ENCODE measurements around the gene A2M.

The A2M gene

DNA sequence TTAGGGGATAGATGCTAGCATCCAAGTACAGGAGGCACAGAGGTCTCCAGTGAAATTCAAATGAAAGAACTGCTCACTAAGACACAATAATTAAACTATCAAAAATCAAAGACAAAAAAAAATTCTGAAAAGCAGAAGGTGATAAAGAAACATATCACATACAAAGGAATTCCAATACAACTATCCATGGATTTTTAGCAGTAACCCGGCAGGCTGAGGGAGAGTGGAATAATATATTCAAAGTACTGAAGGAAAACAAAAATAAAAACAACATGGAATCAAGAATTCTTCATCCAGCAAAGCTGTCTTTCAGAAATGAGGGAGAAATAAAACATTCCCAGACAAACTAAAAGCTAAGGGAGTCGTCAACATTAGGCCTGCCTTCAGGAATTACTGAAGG, 31.9 kb downstream of the A2M start:
- H2BK12ac ChIP-seq (ENCODE audit: low read length), result no peak overlapping the region
- H3K23ac ChIP-seq (ENCODE audit: low read length), result no peak overlapping the region
- no peak overlapping the region for H3K4me2 ChIP-seq (ENCODE audit: low read length)
- H2BK120ac ChIP-seq (ENCODE audit: insufficient read depth, low read length, poor library complexity), result no peak overlapping the region
- no peak overlapping the region for H2AK5ac ChIP-seq (ENCODE audit: low read length)
- H3K9me3 ChIP-seq (ENCODE audit: insufficient read depth, low read depth, low read length), result no peaks in the 10 kb centered on the region
- H3K36me3 ChIP-seq (ENCODE audit: control insufficient read depth in 1 of 2, insufficient read depth in 2 of 2, low read length in 2 of 2), result no peaks in the 10 kb centered on the region
- no peak overlapping the region for H3K27ac ChIP-seq (ENCODE audit: low read depth, low read length)
- WGBS (ENCODE audit: extremely low coverage, insufficient coverage, insufficient read length), result no CpG with 5 or more reads among the region's 2 CpGs
- no peak overlapping the region for H3K18ac ChIP-seq (ENCODE audit: low read length)
- no peaks in the 10 kb centered on the region for H3K79me2 ChIP-seq (ENCODE audit: control insufficient read depth, insufficient read depth, low read length, poor library complexity)
- H3K79me1 ChIP-seq (ENCODE audit: low read length), result no peaks in the 10 kb centered on the region
- H2BK5ac ChIP-seq (ENCODE audit: low read depth, low read length, poor library complexity), result no peak overlapping the region
- no peaks in the 10 kb centered on the region for H3K4me1 ChIP-seq (ENCODE audit: control insufficient read depth in 1 of 2, insufficient read depth in 2 of 2, low read length in 2 of 2)
- no peak overlapping the region for H3K9ac ChIP-seq (ENCODE audit: low read length)
- no peak overlapping the region for H3K4me3 ChIP-seq (ENCODE audit: low read depth, low read length)
- no peak overlapping the region for H4K12ac ChIP-seq (ENCODE audit: low read depth, low read length)
- no peak overlapping the region for H4K91ac ChIP-seq (ENCODE audit: low read depth, low read length)
- no peaks in the 10 kb centered on the region for H3K27me3 ChIP-seq (ENCODE audit: insufficient read depth, low read length)
- no peak overlapping the region for H3K4ac ChIP-seq (ENCODE audit: low read depth, low read length)
- H4K8ac ChIP-seq (ENCODE audit: low read depth, low read length), result no peak overlapping the region
- no peak for DNase-seq
- no peak overlapping the region for H2AFZ ChIP-seq (ENCODE audit: insufficient read depth, low read length, poor library complexity)
- H3K14ac ChIP-seq (ENCODE audit: low read length), result no peak overlapping the region

DNA sequence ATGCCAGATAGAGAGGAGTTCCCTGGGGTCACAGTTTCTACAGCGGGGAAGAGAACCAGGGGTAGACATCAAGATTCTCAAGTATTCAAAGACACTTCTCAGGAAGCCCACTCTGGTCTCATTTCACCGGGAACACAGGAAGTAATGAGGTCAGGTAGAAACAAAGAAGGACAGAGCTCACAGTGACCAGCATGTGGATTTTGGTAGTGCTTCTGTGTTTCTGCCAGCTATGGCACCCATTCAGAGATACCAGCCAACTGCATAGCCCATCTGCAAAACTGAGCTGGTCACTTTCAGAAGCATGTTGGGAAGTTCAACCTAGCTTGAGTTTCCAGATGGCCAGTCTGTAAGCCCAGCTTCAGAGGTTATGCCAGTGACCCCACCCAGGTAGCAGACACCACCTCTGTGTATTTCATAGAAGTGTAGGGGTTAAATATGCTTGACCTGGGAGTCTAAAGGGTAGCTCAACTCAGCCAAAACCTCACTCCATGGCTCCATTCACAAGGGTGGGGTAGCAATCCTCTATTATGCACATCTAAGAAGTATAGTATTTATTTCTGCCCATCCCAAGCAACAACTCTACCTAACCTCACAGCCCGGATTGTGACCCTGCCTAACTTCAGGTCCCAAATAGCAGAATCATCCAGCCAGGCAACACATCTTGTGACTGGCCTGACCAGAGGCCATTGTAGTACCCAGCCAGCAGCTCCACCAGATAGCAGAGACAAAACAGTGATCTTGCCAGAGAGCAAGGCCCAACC, 33.9 kb downstream of the A2M start:
- H3K4ac ChIP-seq (ENCODE audit: low read depth, low read length), result no peak overlapping the region
- no peak overlapping the region for H2BK12ac ChIP-seq (ENCODE audit: low read length)
- H3K23ac ChIP-seq (ENCODE audit: low read length), result no peak overlapping the region
- no peak overlapping the region for H2BK5ac ChIP-seq (ENCODE audit: low read depth, low read length, poor library complexity)
- WGBS (ENCODE audit: extremely low coverage, insufficient coverage, insufficient read length), result no CpG with 5 or more reads among the region's 3 CpGs
- H4K8ac ChIP-seq (ENCODE audit: low read depth, low read length), result no peak overlapping the region
- H2AK5ac ChIP-seq (ENCODE audit: low read length), result no peak overlapping the region
- H3K18ac ChIP-seq (ENCODE audit: low read length), result no peak overlapping the region
- H4K91ac ChIP-seq (ENCODE audit: low read depth, low read length), result no peak overlapping the region
- H2BK120ac ChIP-seq (ENCODE audit: insufficient read depth, low read length, poor library complexity), result no peak overlapping the region
- no peaks in the 10 kb centered on the region for H3K9me3 ChIP-seq (ENCODE audit: insufficient read depth, low read depth, low read length)
- H3K14ac ChIP-seq (ENCODE audit: low read length), result no peak overlapping the region
- DNase-seq, result no peak
- H3K36me3 ChIP-seq (ENCODE audit: control insufficient read depth in 1 of 2, insufficient read depth in 2 of 2, low read length in 2 of 2), result no peaks in the 10 kb centered on the region
- H3K4me2 ChIP-seq (ENCODE audit: low read length), result no peak overlapping the region
- H3K9ac ChIP-seq (ENCODE audit: low read length), result no peak overlapping the region
- no peak overlapping the region for H3K4me3 ChIP-seq (ENCODE audit: low read depth, low read length)
- H4K12ac ChIP-seq (ENCODE audit: low read depth, low read length), result no peak overlapping the region
- H3K79me2 ChIP-seq (ENCODE audit: control insufficient read depth, insufficient read depth, low read length, poor library complexity), result no peaks in the 10 kb centered on the region
- no peak overlapping the region for H3K27ac ChIP-seq (ENCODE audit: low read depth, low read length)
- H3K4me1 ChIP-seq (ENCODE audit: control insufficient read depth in 1 of 2, insufficient read depth in 2 of 2, low read length in 2 of 2), result no peaks in the 10 kb centered on the region
- H3K79me1 ChIP-seq (ENCODE audit: low read length), result no peaks in the 10 kb centered on the region
- H2AFZ ChIP-seq (ENCODE audit: insufficient read depth, low read length, poor library complexity), result no peak overlapping the region
- no peaks in the 10 kb centered on the region for H3K27me3 ChIP-seq (ENCODE audit: insufficient read depth, low read length)

DNA sequence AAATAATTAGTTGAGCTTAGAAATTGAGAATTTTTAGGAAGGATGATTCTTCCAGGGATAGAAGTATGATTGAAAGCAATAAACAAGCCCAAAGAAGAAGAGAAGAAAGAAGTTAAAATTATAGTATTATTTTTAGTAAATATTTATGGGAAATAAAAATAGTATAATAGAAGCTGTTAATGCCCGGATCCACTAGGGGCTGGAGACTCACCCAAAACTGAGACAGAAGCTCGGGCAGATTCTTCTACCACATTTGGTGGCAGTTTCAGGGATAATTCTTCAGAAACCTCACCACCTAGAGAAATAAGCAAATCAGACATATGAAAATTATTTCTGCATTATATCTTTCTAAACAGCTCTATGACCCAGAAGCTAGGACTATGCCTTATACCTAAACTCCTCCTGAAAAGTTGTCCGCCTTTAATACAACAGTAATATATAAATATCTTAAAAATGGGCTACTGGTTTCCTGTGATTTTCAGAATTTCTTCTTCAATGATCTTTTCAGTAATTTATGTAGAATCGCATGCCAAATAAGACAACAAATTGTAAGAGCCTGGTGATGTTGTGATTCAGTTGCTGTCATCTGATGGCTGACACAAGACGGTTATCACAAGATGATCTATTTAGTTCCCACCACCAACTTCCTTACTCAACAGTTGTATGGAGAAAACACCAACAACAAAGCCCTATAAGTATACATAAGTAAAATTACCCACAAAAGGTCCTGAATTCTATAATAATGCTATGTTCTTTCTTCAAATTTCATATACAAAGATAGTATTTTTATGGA, 35.6 kb downstream of the A2M start:
- Histone ChIP-seq H3K36me3 (ENCODE audit: control insufficient read depth in 1 of 2, insufficient read depth in 2 of 2, low read length in 2 of 2) (no peaks in the 10 kb centered on the region), H3K79me2 (ENCODE audit: control insufficient read depth, insufficient read depth, low read length, poor library complexity) (no peaks in the 10 kb centered on the region), H3K4me2 (ENCODE audit: low read length) (no peak overlapping the region), H3K14ac (ENCODE audit: low read length) (no peak overlapping the region), H2AFZ (ENCODE audit: insufficient read depth, low read length, poor library complexity) (no peak overlapping the region), H3K18ac (ENCODE audit: low read length) (no peak overlapping the region), H3K23ac (ENCODE audit: low read length) (no peak overlapping the region), H3K4me3 (ENCODE audit: low read depth, low read length) (no peak overlapping the region), H2BK12ac (ENCODE audit: low read length) (no peak overlapping the region), H2AK5ac (ENCODE audit: low read length) (no peak overlapping the region), H2BK5ac (ENCODE audit: low read depth, low read length, poor library complexity) (no peak overlapping the region), H2BK120ac (ENCODE audit: insufficient read depth, low read length, poor library complexity) (no peak overlapping the region), H4K12ac (ENCODE audit: low read depth, low read length) (no peak overlapping the region), H3K9ac (ENCODE audit: low read length) (no peak overlapping the region), H4K8ac (ENCODE audit: low read depth, low read length) (no peak overlapping the region), H3K4ac (ENCODE audit: low read depth, low read length) (no peak overlapping the region), H3K4me1 (ENCODE audit: control insufficient read depth in 1 of 2, insufficient read depth in 2 of 2, low read length in 2 of 2) (no peaks in the 10 kb centered on the region), H3K27ac (ENCODE audit: low read depth, low read length) (no peak overlapping the region), H3K27me3 (ENCODE audit: insufficient read depth, low read length) (no peaks in the 10 kb centered on the region), H4K91ac (ENCODE audit: low read depth, low read length) (no peak overlapping the region), H3K79me1 (ENCODE audit: low read length) (no peaks in the 10 kb centered on the region), H3K9me3 (ENCODE audit: insufficient read depth, low read depth, low read length) (peaks cover 2% of the 10 kb centered on the region)
- WGBS (ENCODE audit: extremely low coverage, insufficient coverage, insufficient read length), result no CpG with 5 or more reads among the region's 5 CpGs
- no peak for DNase-seq

DNA sequence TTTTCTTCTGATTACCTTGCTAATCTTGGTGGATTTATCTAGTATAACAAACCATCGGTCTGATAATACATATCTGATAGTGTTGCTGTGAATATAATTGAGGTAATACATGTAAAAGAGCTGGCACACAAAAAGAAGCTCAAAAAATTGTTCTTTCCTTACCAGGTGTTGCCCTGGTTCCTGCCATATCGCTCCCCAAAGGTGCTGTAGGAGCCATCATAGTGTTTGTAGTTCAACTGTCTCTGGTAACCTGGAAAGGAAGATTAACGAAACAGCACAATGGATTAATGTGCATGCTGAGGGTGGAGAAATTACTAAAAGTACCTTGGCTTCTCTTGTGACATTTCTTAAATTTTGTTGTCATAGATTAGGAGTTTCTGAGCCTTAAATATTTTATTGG, 36.6 kb downstream of the A2M start:
- Histone ChIP-seq H3K14ac (ENCODE audit: low read length) (no peak overlapping the region), H3K4me1 (ENCODE audit: control insufficient read depth in 1 of 2, insufficient read depth in 2 of 2, low read length in 2 of 2) (no peaks in the 10 kb centered on the region), H2AK5ac (ENCODE audit: low read length) (no peak overlapping the region), H3K79me2 (ENCODE audit: control insufficient read depth, insufficient read depth, low read length, poor library complexity) (no peaks in the 10 kb centered on the region), H3K4ac (ENCODE audit: low read depth, low read length) (no peak overlapping the region), H3K9ac (ENCODE audit: low read length) (no peak overlapping the region), H2BK5ac (ENCODE audit: low read depth, low read length, poor library complexity) (no peak overlapping the region), H4K12ac (ENCODE audit: low read depth, low read length) (no peak overlapping the region), H2BK12ac (ENCODE audit: low read length) (no peak overlapping the region), H2AFZ (ENCODE audit: insufficient read depth, low read length, poor library complexity) (no peak overlapping the region), H3K18ac (ENCODE audit: low read length) (no peak overlapping the region), H3K27ac (ENCODE audit: low read depth, low read length) (no peak overlapping the region), H2BK120ac (ENCODE audit: insufficient read depth, low read length, poor library complexity) (no peak overlapping the region), H3K79me1 (ENCODE audit: low read length) (no peaks in the 10 kb centered on the region), H3K4me2 (ENCODE audit: low read length) (no peak overlapping the region), H3K23ac (ENCODE audit: low read length) (no peak overlapping the region), H3K4me3 (ENCODE audit: low read depth, low read length) (no peak overlapping the region), H3K9me3 (ENCODE audit: insufficient read depth, low read depth, low read length) (peaks cover 2% of the 10 kb centered on the region), H3K27me3 (ENCODE audit: insufficient read depth, low read length) (no peaks in the 10 kb centered on the region), H4K91ac (ENCODE audit: low read depth, low read length) (no peak overlapping the region), H3K36me3 (ENCODE audit: control insufficient read depth in 1 of 2, insufficient read depth in 2 of 2, low read length in 2 of 2) (no peaks in the 10 kb centered on the region), H4K8ac (ENCODE audit: low read depth, low read length) (no peak overlapping the region)
- DNase-seq, result no peak
- no CpG with 5 or more reads among the region's 3 CpGs for WGBS (ENCODE audit: extremely low coverage, insufficient coverage, insufficient read length)
